GM23338 (cell line): Measurements from ENCODE around the gene MYOM1. TPM values are rescaled to one million over a fixed set of nuclear protein-coding genes. Genes with fewer than 3 reads are reported as not detected.

Experiments used
- ATAC-seq: fragments of 200-7000 bp; cut with Tn5 transposase; 3 replicates; pipeline ENCODE4 v1.9.1; 2020
- DNase-seq: peaks from one replicate; pipeline ENCODE4 v3.0.0-alpha.2; 2015; ENCODE audit warnings: low spot score
- H2AFZ ChIP-seq: fragments of 200-600 bp; sonication (generic); 2 replicates; pipeline ENCODE4 v1.8.0; 2016; ENCODE audit warnings: antibody characterized with exemption, mild to moderate bottlenecking, moderate library complexity
- H3F3A ChIP-seq: fragments of 200-600 bp; sonication (generic); replicated peaks from 2 replicates; pipeline ENCODE4 v1.8.0; 2017; ENCODE audit warnings: antibody characterized with exemption, mixed run types, low read depth
- H3K27ac ChIP-seq: fragments of 200-600 bp; sonication (generic); 2 replicates; pipeline ENCODE4 v1.6.1; 2016; ENCODE audit warnings: low read depth
- H3K27me3 ChIP-seq: fragments of 200-600 bp; sonication (generic); 2 replicates; pipeline ENCODE4 v1.8.0; 2016; ENCODE audit warnings: mild to moderate bottlenecking, mixed run types, moderate library complexity; ENCODE audit not compliant: insufficient read depth
- H3K36me3 ChIP-seq: fragments of 200-600 bp; sonication (generic); 2 replicates; pipeline ENCODE4 v1.8.0; 2016; ENCODE audit warnings: mild to moderate bottlenecking; ENCODE audit not compliant: insufficient read depth
- H3K4me1 ChIP-seq: fragments of 200-600 bp; sonication (generic); 2 replicates; pipeline ENCODE4 v1.8.0; 2016; ENCODE audit warnings: mild to moderate bottlenecking, moderate library complexity; ENCODE audit not compliant: insufficient read depth
- H3K4me2 ChIP-seq: fragments of 200-600 bp; sonication (generic); 2 replicates; pipeline ENCODE4 v1.7.1; 2017; ENCODE audit warnings: mixed run types
- H3K4me3 ChIP-seq: fragments of 200-600 bp; sonication (generic); 2 replicates; pipeline ENCODE4 v1.6.1; 2016; ENCODE audit warnings: mixed run types
- H3K79me2 ChIP-seq: fragments of 200-600 bp; sonication (generic); replicated peaks from 2 replicates; pipeline ENCODE4 v1.8.0; 2017; ENCODE audit warnings: mild to moderate bottlenecking; ENCODE audit not compliant: insufficient read depth
- H3K9me2 ChIP-seq: fragments of 200-600 bp; sonication (generic); 2 replicates; pipeline ENCODE4 v1.8.0; 2017; ENCODE audit not compliant: insufficient read depth
- H4K20me1 ChIP-seq: fragments of 200-600 bp; sonication (generic); replicated peaks from 2 replicates; pipeline ENCODE4 v1.8.0; 2017; ENCODE audit warnings: mild to moderate bottlenecking; ENCODE audit not compliant: insufficient read depth
- H3K27ac Mint-ChIP-seq: 2 replicates; pipeline ENCODE4 v1.8.0; 2020; ENCODE audit warnings: inconsistent platforms, mild to moderate bottlenecking, moderate library complexity, mixed read lengths
- H3K27me3 Mint-ChIP-seq: 3 replicates; pipeline ENCODE4 v1.8.0; 2022; ENCODE audit warnings: low read depth, mild to moderate bottlenecking, moderate library complexity, mixed read lengths, inconsistent platforms; ENCODE audit not compliant: insufficient read depth, poor library complexity
- H3K36me3 Mint-ChIP-seq: 3 replicates; pipeline ENCODE4 v1.8.0; 2021; ENCODE audit warnings: low read depth, mild to moderate bottlenecking, inconsistent platforms, moderate library complexity, mixed read lengths
- H3K4me1 Mint-ChIP-seq: 3 replicates; pipeline ENCODE4 v1.8.0; 2020; ENCODE audit warnings: mild to moderate bottlenecking, inconsistent platforms, mixed read lengths
- H3K4me3 Mint-ChIP-seq: 3 replicates; pipeline ENCODE4 v1.8.0; 2021; ENCODE audit warnings: moderate library complexity, mild to moderate bottlenecking, inconsistent platforms, mixed read lengths
- H3K9me3 Mint-ChIP-seq: 3 replicates; pipeline ENCODE4 v1.8.0; 2020; ENCODE audit warnings: moderate library complexity, mild to moderate bottlenecking, inconsistent platforms, mixed read lengths
- CREB1 ChIP-seq: fragments of 250-450 bp; sonication (Bioruptor Pico); IDR thresholded peaks from 2 replicates; pipeline ENCODE4 v1.5.0; 2020; ENCODE audit warnings: low read depth, mild to moderate bottlenecking, moderate library complexity
- EZH2 ChIP-seq: fragments of 200-600 bp; sonication (generic); IDR thresholded peaks from one replicate; pipeline ENCODE4 v1.8.0; 2017; ENCODE audit warnings: antibody characterized with exemption, mild to moderate bottlenecking, low read depth; ENCODE audit not compliant: unreplicated experiment
- EZH2phosphoT487 ChIP-seq: fragments of 200-600 bp; sonication (generic); IDR thresholded peaks from one replicate; pipeline ENCODE4 v1.8.1; 2018; ENCODE audit warnings: antibody characterized with exemption; ENCODE audit not compliant: unreplicated experiment
- JUNB ChIP-seq: IDR thresholded peaks from one replicate; pipeline ENCODE4 v1.6.1; 2016; ENCODE audit warnings: antibody characterized with exemption; ENCODE audit not compliant: unreplicated experiment
- NANOG ChIP-seq: IDR thresholded peaks from 2 replicates; pipeline ENCODE4 v1.6.1; 2016; ENCODE audit warnings: antibody characterized with exemption, borderline replicate concordance
- POLR2AphosphoS5 ChIP-seq: IDR thresholded peaks from 2 replicates; pipeline ENCODE4 v1.6.1; 2016; ENCODE audit warnings: antibody characterized with exemption, low read depth
- STAT1 ChIP-seq: IDR thresholded peaks from one replicate; pipeline ENCODE4 v1.6.1; 2016; ENCODE audit warnings: antibody characterized with exemption; ENCODE audit not compliant: unreplicated experiment
- ZNF114 ChIP-seq: fragments of 250-450 bp; sonication (Bioruptor Pico); IDR thresholded peaks from 2 replicates; pipeline ENCODE4 v1.5.0; 2020; ENCODE audit warnings: mild to moderate bottlenecking, moderate library complexity
- ZNF331 ChIP-seq: fragments of 250-450 bp; sonication (Bioruptor Pico); IDR thresholded peaks from 2 replicates; pipeline ENCODE4 v1.5.0; 2020; ENCODE audit warnings: low read depth, mild to moderate bottlenecking, moderate library complexity
- polyA plus RNA-seq: library from polyadenylated mRNA; unstranded; fragments of >200 nt; fragmentation: Nextera tagmentation; extraction: Ambion mirVana; gene quantifications from 2 replicates; pipeline ENCODE4 v1.2.1, GENCODE V29; 2016
- total RNA-seq: library from RNA; depleted of rRNA; stranded (reverse); fragments of >200 nt; shearing (Covaris generic); gene quantifications from 2 replicates; pipeline ENCODE4 v1.2.3, GENCODE V29; 2014
- TF ChIP-seq, protein P1 (sequence below), 2 experiments: fragments of 200-600 bp in 1 of 2; sonication (generic) in 1 of 2; conservative IDR thresholded peaks; 2 replicates each; pipeline versions ENCODE4 v1.5.1 to v1.6.1; 2016 to 2017; ENCODE audit warnings: antibody characterized with exemption in 2 of 2, low read depth in 2 of 2, mild to moderate bottlenecking in 2 of 2, moderate library complexity in 1 of 2
- TF ChIP-seq, protein P2 (sequence below): fragments of 250-450 bp; sonication (Bioruptor Pico); IDR thresholded peaks from 2 replicates; pipeline ENCODE4 v1.5.0; 2020; ENCODE audit warnings: mild to moderate bottlenecking, moderate library complexity
- TF ChIP-seq, protein P3 (sequence below): IDR thresholded peaks from 2 replicates; pipeline ENCODE4 v1.6.1; 2016; ENCODE audit warnings: antibody characterized with exemption
- TF ChIP-seq, protein P4 (sequence below): IDR thresholded peaks from one replicate; pipeline ENCODE4 v1.6.1; 2018; ENCODE audit warnings: antibody characterized with exemption; ENCODE audit not compliant: unreplicated experiment

Gene MYOM1
- total and polyA plus RNA-seq, 2 experiments from 2014 or later = 0.27 to 0.38 TPM

DNA sequence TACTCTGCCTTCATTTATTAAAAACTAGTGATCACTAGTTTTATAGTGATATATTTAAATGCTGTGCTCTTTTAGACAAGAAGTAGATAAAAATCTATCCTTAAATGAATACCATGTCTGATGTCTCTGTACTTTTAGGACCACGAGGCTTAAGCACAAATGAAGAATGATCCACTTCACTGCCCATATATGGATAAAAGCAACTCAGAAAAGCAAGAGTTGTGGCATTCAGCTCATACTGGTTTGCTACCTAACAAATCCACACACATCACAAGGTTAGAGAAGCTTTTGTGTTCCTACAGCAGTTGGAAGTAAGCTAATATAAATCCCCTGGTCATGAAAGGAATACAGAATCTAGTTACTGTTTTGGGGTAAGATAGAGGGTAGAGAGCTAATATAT lies 134.2 kb downstream of the MYOM1 start:
- DNase-seq (no peak), ATAC-seq (no peak)
- Histone ChIP-seq H4K20me1 (no peaks in the 10 kb centered on the region), H3K9me2 (no peaks in the 10 kb centered on the region; the same call in 1 of the 2 replicates), H3K79me2 (no peaks in the 10 kb centered on the region), H3K36me3 (no peaks in the 10 kb centered on the region), H2AFZ (no peak overlapping the region), H3F3A (no peaks in the 10 kb centered on the region), H3K4me2 (no peak overlapping the region), H3K4me1 (peaks cover 3% of the 10 kb centered on the region; the same call in 1 of the 2 replicates), H3K27ac (no peak overlapping the region), H3K4me3 (no peak overlapping the region), H3K27me3 (no peaks in the 10 kb centered on the region)
- Mint-ChIP-seq H3K4me3 (no peak overlapping the region), H3K27me3 (peaks cover 3% of the 10 kb centered on the region), H3K36me3 (no peaks in the 10 kb centered on the region), H3K4me1 (peaks cover 34% of the 10 kb centered on the region), H3K27ac (no peak overlapping the region), H3K9me3 (no peaks in the 10 kb centered on the region)
- TF ChIP-seq STAT1 (no peak), EZH2phosphoT487 (no peak), EZH2 (no peak), ZNF114 (CRISPR knock-in tag) (no peak), NANOG (no peak), ZNF331 (CRISPR knock-in tag) (no peak), POLR2AphosphoS5 (no peak), CREB1 (no peak), JUNB (no peak)
- TF ChIP-seq, protein P1, sequence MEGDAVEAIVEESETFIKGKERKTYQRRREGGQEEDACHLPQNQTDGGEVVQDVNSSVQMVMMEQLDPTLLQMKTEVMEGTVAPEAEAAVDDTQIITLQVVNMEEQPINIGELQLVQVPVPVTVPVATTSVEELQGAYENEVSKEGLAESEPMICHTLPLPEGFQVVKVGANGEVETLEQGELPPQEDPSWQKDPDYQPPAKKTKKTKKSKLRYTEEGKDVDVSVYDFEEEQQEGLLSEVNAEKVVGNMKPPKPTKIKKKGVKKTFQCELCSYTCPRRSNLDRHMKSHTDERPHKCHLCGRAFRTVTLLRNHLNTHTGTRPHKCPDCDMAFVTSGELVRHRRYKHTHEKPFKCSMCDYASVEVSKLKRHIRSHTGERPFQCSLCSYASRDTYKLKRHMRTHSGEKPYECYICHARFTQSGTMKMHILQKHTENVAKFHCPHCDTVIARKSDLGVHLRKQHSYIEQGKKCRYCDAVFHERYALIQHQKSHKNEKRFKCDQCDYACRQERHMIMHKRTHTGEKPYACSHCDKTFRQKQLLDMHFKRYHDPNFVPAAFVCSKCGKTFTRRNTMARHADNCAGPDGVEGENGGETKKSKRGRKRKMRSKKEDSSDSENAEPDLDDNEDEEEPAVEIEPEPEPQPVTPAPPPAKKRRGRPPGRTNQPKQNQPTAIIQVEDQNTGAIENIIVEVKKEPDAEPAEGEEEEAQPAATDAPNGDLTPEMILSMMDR (conservative IDR thresholded peaks at IDR 0.05; ENCODE audit: low read depth in 2 of 2) = no peak
- TF ChIP-seq, protein P2, sequence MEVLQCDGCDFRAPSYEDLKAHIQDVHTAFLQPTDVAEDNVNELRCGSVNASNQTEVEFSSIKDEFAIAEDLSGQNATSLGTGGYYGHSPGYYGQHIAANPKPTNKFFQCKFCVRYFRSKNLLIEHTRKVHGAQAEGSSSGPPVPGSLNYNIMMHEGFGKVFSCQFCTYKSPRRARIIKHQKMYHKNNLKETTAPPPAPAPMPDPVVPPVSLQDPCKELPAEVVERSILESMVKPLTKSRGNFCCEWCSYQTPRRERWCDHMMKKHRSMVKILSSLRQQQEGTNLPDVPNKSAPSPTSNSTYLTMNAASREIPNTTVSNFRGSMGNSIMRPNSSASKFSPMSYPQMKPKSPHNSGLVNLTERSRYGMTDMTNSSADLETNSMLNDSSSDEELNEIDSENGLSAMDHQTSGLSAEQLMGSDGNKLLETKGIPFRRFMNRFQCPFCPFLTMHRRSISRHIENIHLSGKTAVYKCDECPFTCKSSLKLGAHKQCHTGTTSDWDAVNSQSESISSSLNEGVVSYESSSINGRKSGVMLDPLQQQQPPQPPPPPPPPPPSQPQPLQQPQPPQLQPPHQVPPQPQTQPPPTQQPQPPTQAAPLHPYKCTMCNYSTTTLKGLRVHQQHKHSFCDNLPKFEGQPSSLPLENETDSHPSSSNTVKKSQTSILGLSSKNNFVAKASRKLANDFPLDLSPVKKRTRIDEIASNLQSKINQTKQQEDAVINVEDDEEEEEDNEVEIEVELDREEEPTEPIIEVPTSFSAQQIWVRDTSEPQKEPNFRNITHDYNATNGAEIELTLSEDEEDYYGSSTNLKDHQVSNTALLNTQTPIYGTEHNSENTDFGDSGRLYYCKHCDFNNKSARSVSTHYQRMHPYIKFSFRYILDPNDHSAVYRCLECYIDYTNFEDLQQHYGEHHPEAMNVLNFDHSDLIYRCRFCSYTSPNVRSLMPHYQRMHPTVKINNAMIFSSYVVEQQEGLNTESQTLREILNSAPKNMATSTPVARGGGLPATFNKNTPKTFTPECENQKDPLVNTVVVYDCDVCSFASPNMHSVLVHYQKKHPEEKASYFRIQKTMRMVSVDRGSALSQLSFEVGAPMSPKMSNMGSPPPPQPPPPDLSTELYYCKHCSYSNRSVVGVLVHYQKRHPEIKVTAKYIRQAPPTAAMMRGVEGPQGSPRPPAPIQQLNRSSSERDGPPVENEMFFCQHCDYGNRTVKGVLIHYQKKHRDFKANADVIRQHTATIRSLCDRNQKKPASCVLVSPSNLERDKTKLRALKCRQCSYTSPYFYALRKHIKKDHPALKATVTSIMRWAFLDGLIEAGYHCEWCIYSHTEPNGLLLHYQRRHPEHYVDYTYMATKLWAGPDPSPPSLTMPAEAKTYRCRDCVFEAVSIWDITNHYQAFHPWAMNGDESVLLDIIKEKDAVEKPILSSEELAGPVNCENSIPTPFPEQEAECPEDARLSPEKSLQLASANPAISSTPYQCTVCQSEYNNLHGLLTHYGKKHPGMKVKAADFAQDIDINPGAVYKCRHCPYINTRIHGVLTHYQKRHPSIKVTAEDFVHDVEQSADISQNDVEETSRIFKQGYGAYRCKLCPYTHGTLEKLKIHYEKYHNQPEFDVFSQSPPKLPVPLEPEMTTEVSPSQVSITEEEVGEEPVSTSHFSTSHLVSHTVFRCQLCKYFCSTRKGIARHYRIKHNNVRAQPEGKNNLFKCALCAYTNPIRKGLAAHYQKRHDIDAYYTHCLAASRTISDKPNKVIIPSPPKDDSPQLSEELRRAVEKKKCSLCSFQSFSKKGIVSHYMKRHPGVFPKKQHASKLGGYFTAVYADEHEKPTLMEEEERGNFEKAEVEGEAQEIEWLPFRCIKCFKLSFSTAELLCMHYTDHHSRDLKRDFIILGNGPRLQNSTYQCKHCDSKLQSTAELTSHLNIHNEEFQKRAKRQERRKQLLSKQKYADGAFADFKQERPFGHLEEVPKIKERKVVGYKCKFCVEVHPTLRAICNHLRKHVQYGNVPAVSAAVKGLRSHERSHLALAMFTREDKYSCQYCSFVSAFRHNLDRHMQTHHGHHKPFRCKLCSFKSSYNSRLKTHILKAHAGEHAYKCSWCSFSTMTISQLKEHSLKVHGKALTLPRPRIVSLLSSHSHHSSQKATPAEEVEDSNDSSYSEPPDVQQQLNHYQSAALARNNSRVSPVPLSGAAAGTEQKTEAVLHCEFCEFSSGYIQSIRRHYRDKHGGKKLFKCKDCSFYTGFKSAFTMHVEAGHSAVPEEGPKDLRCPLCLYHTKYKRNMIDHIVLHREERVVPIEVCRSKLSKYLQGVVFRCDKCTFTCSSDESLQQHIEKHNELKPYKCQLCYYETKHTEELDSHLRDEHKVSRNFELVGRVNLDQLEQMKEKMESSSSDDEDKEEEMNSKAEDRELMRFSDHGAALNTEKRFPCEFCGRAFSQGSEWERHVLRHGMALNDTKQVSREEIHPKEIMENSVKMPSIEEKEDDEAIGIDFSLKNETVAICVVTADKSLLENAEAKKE (CRISPR knock-in tag) = no peak
- TF ChIP-seq, protein P3, sequence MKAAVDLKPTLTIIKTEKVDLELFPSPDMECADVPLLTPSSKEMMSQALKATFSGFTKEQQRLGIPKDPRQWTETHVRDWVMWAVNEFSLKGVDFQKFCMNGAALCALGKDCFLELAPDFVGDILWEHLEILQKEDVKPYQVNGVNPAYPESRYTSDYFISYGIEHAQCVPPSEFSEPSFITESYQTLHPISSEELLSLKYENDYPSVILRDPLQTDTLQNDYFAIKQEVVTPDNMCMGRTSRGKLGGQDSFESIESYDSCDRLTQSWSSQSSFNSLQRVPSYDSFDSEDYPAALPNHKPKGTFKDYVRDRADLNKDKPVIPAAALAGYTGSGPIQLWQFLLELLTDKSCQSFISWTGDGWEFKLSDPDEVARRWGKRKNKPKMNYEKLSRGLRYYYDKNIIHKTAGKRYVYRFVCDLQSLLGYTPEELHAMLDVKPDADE = no peak
- TF ChIP-seq, protein P4, sequence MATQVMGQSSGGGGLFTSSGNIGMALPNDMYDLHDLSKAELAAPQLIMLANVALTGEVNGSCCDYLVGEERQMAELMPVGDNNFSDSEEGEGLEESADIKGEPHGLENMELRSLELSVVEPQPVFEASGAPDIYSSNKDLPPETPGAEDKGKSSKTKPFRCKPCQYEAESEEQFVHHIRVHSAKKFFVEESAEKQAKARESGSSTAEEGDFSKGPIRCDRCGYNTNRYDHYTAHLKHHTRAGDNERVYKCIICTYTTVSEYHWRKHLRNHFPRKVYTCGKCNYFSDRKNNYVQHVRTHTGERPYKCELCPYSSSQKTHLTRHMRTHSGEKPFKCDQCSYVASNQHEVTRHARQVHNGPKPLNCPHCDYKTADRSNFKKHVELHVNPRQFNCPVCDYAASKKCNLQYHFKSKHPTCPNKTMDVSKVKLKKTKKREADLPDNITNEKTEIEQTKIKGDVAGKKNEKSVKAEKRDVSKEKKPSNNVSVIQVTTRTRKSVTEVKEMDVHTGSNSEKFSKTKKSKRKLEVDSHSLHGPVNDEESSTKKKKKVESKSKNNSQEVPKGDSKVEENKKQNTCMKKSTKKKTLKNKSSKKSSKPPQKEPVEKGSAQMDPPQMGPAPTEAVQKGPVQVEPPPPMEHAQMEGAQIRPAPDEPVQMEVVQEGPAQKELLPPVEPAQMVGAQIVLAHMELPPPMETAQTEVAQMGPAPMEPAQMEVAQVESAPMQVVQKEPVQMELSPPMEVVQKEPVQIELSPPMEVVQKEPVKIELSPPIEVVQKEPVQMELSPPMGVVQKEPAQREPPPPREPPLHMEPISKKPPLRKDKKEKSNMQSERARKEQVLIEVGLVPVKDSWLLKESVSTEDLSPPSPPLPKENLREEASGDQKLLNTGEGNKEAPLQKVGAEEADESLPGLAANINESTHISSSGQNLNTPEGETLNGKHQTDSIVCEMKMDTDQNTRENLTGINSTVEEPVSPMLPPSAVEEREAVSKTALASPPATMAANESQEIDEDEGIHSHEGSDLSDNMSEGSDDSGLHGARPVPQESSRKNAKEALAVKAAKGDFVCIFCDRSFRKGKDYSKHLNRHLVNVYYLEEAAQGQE = no peak
